Iris pigment epithelial cell (primary cell): ENCODE measurements around the gene JPT1.
"Not testable (repeated sequence)": the region's sequence is repeated elsewhere in the genome, so short reads cannot be mapped to it uniquely, and the experiment has no call there.

Experiments used
- DNase-seq: peaks from one replicate; pipeline ENCODE4 v3.0.0-alpha.2; 2011; ENCODE audit warnings: low read depth

Gene JPT1

DNA sequence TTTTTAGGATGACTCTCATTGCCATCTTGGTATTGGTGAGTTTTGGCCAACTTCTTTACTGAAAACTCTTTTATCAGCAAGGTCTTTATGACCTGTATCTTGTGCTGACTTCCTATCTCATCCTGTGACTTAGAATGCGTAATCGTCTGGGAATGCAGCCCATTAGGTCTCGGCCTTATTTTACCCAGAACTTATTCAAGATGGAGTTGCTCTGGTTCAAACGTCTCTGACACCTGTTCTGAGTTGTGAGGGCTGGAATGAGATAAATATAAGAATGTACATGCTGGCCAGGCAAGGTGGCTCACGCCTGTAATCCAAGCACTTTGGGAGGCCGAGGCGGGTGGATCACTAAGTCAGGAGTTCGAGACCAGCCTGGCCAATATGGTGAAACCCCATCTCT, 4.2 kb upstream of the JPT1 start:
- DNase-seq, result peak; percentile 45

- no peak for DNase-seq
These were observed 884 bp upstream of the JPT1 start for GRCh38 chr17:75155191-75155601.

- no peak for DNase-seq
These were observed 525 bp downstream of the JPT1 start for GRCh38 chr17:75153780-75154194.

DNA sequence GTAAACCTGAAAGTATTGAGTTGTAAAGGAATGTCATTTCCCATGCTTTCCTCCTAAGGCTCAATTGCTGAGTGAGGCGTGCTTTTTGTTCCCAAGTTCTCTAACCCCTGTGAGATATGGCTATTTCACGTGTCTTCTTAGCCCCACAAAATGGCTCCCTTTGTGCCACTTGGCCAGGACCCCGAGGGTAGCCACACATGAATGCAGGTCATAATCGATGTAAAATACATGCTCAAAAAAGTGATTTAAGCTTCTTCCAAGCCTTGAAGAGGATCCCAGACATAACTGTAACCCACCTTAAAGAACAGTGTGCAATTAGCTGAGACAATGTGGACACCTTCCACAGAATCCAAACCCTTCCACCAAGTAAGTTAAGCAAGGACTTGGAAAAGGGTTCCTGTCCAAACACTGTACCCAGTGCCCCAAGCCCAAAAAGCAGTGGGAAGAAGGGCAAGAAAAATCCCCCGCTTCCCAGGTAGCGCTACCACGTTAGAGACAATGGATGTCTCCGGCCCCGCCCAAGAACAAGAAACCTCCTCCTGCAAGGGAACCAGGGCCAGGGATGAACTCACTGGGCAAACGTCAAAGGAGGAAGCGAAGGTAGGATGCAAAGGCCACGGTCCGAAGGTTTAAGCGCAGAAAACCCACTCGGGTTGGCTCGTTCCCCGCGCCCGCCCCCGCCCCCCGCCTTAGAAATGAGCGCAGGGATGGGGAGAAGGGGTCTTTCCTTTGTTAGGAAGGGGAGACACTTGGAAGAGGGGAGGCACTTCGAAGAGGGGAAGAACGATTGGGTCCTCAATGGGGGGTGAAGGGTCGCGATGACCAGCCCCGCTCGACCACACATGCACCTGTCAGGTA, 1.2 kb downstream of the JPT1 start:
- DNase-seq, result peak; percentile 44

GRCh38 chr17:75152523-75152921, 1.8 kb downstream of the JPT1 start:
- DNase-seq, result no peak

DNA sequence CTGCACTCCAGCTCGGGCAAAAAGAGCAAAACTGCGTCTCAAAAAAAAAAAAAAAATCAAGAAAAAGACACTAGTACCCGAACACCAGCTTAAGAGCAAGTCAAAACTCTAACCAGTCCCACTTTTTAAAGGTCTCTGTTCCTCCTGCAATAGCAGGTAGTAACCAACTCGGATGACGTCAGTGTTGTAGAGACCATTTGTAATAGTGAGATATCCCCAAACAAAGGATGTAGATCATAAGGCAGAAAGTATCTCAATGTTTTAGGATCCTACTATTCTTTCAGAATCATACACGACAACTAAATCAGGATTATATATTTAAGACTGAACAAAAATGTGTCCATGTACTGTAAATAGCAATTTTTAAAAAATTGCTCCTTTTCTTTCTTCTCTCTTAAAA, 2.4 kb downstream of the JPT1 start:
- DNase-seq, result no peak

DNA sequence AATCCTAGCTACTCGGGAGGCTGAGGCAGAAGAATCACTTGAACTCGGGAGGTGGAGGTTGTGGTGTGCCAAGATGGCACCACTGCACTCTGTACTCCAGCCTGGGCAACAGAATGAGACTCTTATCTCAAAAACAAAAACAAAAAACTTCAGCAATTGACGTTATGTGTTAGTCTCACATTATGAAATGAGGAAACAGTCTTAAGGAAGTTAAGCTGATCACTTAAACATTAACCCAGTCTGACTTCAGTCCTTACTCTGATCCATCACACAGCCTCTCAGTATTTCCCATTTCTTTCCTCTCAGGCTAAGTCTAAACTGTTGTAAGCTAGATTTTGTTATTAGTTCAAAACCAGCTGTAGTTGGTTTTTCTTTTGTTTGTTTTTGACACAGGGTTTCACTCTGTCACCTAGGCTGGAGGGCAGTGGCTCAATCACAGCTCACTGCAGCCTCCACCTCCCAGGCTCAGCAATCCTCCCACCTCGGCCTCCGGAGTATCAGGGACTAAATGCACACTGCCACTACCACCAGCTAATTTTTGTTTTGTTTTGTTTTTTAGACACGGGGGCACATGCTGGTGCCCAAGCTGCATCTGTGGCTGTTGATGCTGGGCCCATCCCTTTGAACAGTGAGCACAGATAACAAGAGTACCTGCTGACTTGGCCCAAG, 6.3 kb downstream of the JPT1 start:
- no peak for DNase-seq

- peak; percentile 84 for DNase-seq
These were observed 7.7 kb downstream of the JPT1 start for GRCh38 chr17:75146592-75146991.

DNA sequence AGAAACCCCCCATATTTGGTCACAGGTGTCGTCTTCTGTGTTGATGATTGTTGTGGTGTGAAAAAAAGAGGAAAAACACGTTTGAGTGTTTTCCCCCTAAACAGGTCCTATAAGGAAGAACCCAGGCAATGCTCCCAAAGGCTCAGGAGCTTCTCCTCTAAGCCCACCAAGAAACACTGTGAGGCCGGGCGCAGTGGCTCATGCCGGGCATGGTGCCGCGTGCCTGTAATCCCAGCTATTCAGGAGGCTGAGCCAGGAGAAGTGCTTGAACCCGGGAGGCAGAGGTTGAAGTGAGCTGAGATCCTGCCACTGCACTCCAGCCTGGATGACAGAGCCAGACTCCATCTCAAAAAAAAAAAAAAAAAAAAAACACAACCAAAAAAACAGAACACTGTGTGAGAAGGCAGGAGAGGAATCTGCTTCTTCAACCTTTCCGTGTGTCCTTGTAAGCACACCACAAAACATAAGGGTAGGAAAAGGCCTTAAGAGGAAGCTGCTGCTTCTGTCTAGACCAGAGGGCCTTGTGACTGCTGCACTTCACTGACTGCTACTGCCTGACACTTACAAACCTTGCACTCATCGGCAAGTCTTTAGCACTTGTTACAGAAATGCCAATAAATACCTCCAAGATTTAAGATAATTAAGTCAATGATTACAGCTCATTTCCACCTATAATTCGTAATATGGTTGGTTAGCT, 9.3 kb downstream of the JPT1 start:
- no peak for DNase-seq

DNA sequence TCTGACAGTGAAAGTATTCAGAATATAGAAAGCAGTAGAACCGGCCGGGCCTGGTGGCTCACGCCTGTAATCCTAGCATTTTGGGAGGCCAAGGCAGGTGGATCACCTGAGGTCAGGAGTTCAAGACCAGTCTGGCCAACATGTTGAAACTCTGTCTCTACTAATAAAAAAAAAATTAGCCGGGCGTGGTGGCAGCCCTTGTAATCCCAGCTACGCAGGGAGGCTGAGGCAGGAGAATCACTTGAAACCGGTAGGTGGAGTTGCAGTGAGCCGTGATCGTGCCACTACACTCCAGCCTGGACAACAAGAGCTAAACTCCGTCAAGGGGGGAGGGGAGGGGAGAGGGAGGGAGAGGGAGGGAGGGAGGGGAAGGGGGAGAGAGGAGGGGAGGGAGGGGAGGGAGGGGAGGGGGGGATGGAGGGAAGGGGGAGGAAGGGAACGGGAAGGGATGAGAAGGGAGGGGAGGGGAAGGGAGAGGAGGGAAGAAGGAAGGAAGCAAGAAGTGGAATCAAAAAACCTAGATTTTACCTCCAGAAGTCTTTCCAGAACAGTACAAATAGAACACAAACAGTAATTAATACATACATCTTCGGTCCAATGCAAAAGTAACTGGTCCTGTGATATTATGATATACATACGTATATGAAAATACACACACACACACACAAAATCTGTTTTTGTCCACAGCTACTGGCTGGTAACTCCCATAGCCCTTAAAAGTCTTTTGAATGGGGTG, 11.9 kb downstream of the JPT1 start:
- DNase-seq, result no peak

- DNase-seq, result no peak
These were observed 15.8 kb downstream of the JPT1 start for GRCh38 chr17:75138519-75138918.

DNA sequence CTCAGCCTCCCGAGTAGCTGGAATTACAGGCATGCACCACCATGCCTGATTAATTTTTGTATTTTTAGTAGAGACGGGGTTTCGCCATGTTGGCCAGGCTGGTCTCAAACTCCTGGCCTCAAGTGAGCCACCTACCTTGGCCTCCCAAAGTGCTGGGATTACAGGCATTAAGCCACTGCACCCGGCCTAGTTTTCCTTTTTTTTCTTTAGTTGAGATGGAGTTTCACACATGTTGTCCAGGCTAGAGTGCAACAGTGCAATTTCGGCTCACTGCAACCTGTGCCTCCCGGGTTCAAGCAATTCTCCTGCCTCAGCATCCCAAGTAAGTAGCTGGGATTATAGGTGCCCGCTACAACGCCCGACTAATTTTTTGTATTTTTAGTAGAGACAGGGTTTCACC, 16.6 kb downstream of the JPT1 start:
- DNase-seq, result not testable (repeated sequence)

GRCh38 chr17:75135946-75136345, 18.4 kb downstream of the JPT1 start:
- DNase-seq, result no peak

DNA sequence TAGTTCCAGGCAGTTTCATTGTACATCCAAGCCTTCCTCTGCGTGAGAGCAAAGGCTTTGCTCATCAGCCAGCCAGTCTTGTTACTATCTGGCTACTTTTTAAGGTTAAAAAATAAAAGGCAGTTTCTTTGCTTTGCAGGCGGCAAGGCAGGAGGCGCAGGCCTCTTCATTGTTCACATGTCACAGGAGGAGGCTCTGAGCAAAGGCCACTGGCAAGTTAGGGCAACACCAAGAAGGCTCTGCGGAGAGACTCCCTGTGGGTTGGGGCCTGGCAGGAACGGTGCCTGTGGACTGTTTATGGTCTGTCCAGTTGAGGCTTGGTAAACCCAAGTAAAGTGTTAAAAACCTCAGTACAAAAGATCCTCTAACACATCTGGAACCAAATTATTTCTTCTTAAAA, 18.9 kb downstream of the JPT1 start:
- no peak for DNase-seq

DNA sequence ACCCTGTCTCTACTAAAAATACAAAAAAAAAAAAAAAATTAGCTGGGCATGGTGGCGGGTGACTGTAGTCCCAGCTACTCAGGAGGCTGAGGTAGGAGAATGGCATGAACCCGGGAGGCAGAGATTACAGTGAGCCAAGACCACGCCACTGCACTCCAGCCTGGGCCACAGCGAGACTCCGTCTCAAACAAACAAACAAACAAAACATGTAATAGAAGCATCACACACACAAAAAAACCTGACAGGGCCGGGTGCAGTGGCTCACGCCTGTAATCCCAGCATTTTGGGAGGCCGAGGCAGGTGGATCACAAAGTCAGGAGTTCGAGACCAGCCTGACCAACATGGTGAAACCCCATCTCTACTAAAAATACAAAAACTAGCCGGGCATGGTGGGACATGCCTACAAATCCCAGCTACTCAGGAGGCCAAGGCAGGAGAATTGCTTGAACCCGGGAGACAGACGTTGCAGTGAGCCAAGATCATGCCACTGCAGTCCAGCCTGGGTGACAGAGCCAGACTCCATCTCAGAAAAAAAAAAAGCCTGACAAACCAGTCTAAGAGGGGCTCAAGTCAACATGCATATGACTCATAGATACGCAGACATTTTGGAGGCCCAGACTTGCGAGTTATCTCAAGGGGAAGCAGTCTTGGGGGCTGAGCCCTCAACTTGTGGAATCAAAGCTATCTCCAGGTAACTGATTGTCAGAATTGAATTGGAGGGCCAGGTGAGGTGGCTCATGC, 20.5 kb downstream of the JPT1 start:
- DNase-seq, result not testable (repeated sequence)

GRCh38 chr17:75133001-75133400, 21.3 kb downstream of the JPT1 start:
- DNase-seq, result no peak

- not testable (repeated sequence) for DNase-seq
These were observed 22.0 kb downstream of the JPT1 start for GRCh38 chr17:75132018-75133000.

DNA sequence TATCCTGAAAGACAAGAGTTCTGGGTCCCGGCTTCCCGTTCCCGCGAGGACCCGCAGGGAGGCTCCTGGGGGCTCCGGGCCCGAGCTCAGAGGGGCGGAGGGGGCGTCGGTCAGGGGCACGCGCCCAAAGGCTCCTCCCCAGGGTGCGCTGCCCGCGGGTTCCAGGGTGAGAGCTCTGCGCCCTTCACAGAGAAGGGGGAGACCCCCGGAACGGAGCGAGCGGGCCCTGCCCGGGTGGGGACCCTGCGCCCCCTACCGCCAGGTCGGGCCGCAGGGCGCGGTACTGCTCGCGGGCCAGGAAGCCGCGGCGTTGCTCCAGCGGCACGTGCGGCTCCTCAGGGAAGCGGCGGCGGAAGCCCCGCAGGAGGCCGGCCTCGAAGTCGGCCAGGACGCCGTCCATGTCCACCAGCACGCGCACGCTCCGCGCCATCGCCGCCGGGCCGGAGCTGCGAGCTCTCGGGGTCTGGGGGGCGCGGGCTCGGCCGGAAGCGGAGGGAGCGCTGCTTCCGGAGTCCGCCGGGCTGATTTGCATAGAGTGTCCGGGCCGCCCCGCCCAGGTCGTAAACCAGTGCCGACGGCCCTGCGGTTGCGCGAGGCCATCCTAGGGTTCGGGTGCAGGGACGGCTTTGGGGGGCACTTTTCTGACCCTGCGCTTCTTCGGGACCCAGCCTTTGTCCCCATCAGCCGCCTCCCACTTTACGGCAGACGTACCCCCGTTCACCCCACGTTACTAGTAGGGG, 22.9 kb downstream of the JPT1 start, which contains the start of gene NT5C:
Gene NT5C (minus strand): TSS at position 465 of the 740 bp plus-strand sequence. CDS start 35 bp downstream, at position 430.
- DNase-seq, result peak; percentile 74

- DNase-seq, result peak; percentile 67
These were observed 23.6 kb downstream of the JPT1 start for GRCh38 chr17:75130632-75131277.
